KG1 (cell line): Measurements from ENCODE around the gene RBP3.

Experiments
- DNase-seq: peaks from one replicate; lab custom pipeline; 2025; lab: John Stamatoyannopoulos, UW

Gene RBP3

GRCh38 chr10:47337310-47337709, 10.9 kb upstream of the RBP3 start:
- no peak for DNase-seq

GRCh38 chr10:47339186-47339735, 8.9 kb upstream of the RBP3 start:
- DNase-seq, result no peak

- DNase-seq, result peak; percentile 13
Measured at GRCh38 chr10:47339759-47340607, 8.2 kb upstream of the RBP3 start.

GRCh38 chr10:47340608-47341170, 7.5 kb upstream of the RBP3 start:
- DNase-seq, result peak; percentile 13

GRCh38 chr10:47344996-47345870, 2.9 kb upstream of the RBP3 start:
- no peak for DNase-seq

GRCh38 chr10:47346581-47347302, 1.4 kb upstream of the RBP3 start:
- no peak for DNase-seq

- no peak for DNase-seq
Measured at GRCh38 chr10:47347303-47347675, 874 bp upstream of the RBP3 start.

GRCh38 chr10:47348661-47349470, 703 bp downstream of the RBP3 start:
- no peak for DNase-seq

GRCh38 chr10:47349516-47349915, 1.4 kb downstream of the RBP3 start:
- DNase-seq, result no peak

- DNase-seq, result no peak
Measured at GRCh38 chr10:47349941-47350371, 1.8 kb downstream of the RBP3 start.

GRCh38 chr10:47350671-47351640, 2.8 kb downstream of the RBP3 start:
- no peak for DNase-seq

GRCh38 chr10:47351899-47352815, 4.0 kb downstream of the RBP3 start:
- no peak for DNase-seq

- DNase-seq, result no peak
Measured at GRCh38 chr10:47353351-47353750, 5.2 kb downstream of the RBP3 start.

- DNase-seq, result no peak
Measured at GRCh38 chr10:47354165-47354564, 6.0 kb downstream of the RBP3 start.

- no peak for DNase-seq
Measured at GRCh38 chr10:47354900-47355299, 6.7 kb downstream of the RBP3 start.

GRCh38 chr10:47356708-47357107, 8.5 kb downstream of the RBP3 start:
- no peak for DNase-seq

- DNase-seq, result no peak
Measured at GRCh38 chr10:47357131-47357582, 9.0 kb downstream of the RBP3 start.

- DNase-seq, result no peak
Measured at GRCh38 chr10:47357911-47358310, 9.7 kb downstream of the RBP3 start.
